HepG2 (cell line): ENCODE data around the gene SMC1A.

Experiments
- CTCF ChIP-seq: sonication (generic); formaldehyde crosslinking; IDR thresholded peaks from 2 replicates; pipeline ENCODE4 v1.5.0; 2020; ENCODE audit warnings: mild to moderate bottlenecking, missing genetic modification reagents, moderate library complexity
- EZH2 ChIP-seq: conservative IDR thresholded peaks from 2 replicates; pipeline ENCODE4 v1.6.1; 2012; ENCODE audit warnings: mild to moderate bottlenecking, low read depth, low read length, moderate library complexity
- HMG20A ChIP-seq: IDR thresholded peaks from 2 replicates; pipeline ENCODE4 v1.6.1; 2016; ENCODE audit warnings: borderline replicate concordance
- NFIC ChIP-seq: IDR thresholded peaks from 2 replicates; pipeline ENCODE4 v1.6.1; 2012; ENCODE audit warnings: mild to moderate bottlenecking, low read length, inconsistent platforms
- POLR2A ChIP-seq, 2 experiments: IDR thresholded peaks; 2 replicates each; pipeline ENCODE4 v1.6.1; 2011; ENCODE audit warnings: low read depth in 2 of 2, low read length in 2 of 2, mild to moderate bottlenecking in 1 of 2, moderate library complexity in 1 of 2; ENCODE audit not compliant: insufficient read depth in 1 of 2
- TAF1 ChIP-seq: sonication (generic); formaldehyde crosslinking; IDR thresholded peaks from 2 replicates; pipeline ENCODE4 v1.4.0; 2020; ENCODE audit warnings: missing genetic modification reagents
- ZNF644 ChIP-seq: IDR thresholded peaks from 2 replicates; pipeline ENCODE4 v1.6.1; 2016; ENCODE audit warnings: low read depth

- TF ChIP-seq POLR2A (IDR thresholded peaks at IDR 0.05; ENCODE audit: insufficient read depth in 1 of 2, low read depth in 2 of 2, low read length in 2 of 2) = no peak
- TF ChIP-seq TAF1 (CRISPR knock-in tag) = no peak
- TF ChIP-seq HMG20A (CRISPR knock-in tag) = no peak
- no peak for TF ChIP-seq ZNF644
- no peak for TF ChIP-seq NFIC
- TF ChIP-seq EZH2 = no peak
- TF ChIP-seq CTCF (CRISPR knock-in tag) = no peak
Observed at GRCh38 chrX:53332204-53332603, 90.2 kb downstream of the SMC1A start.
